Gastroesophageal sphincter (tissue), 4 donors: ENCODE results near the gene ITIH5. TPM values are rescaled to one million over a fixed set of nuclear protein-coding genes. Genes with fewer than 3 reads are reported as not detected.

Experiments
- ATAC-seq: fragments of 150-250 bp; one replicate; pipeline ENCODE4 v1.9.1; 2016; ENCODE audit warnings: mild to moderate bottlenecking, moderate library complexity
- H3K27ac ChIP-seq, 4 donors: fragments of 200-600 bp; sonication (generic) in 3 of 4; 1 replicate in 3 of 4; 2 replicates in 1 of 4; pipeline ENCODE4 v1.5.1; 2016 to 2019
- H3K27me3 ChIP-seq: fragments of 200-600 bp; sonication (generic); one replicate; pipeline ENCODE4 v1.5.1; 2019
- H3K36me3 ChIP-seq, 2 donors: fragments of 200-600 bp; sonication (generic); one replicate each; pipeline ENCODE4 v1.5.1; 2019; ENCODE audit warnings: control low read depth in 1 of 2
- H3K4me1 ChIP-seq, 3 donors: fragments of 200-600 bp; sonication (generic); 1 replicate in 2 of 3; 2 replicates in 1 of 3; pipeline ENCODE4 v1.5.1; 2016 to 2019; ENCODE audit warnings: control low read depth in 2 of 3
- H3K4me3 ChIP-seq, 2 donors: fragments of 200-600 bp; sonication (generic); one replicate each; pipeline ENCODE4 v1.5.1; 2019; ENCODE audit warnings: mild to moderate bottlenecking in 1 of 2, moderate library complexity in 1 of 2
- H3K9me3 ChIP-seq, 3 donors: fragments of 200-600 bp; sonication (generic); one replicate each; pipeline ENCODE4 v1.5.1; 2017 to 2019; ENCODE audit warnings: control low read depth in 2 of 3
- CTCF ChIP-seq, 4 experiments: fragments of 200-600 bp in 2 of 4; fragments of 450-650 bp in 2 of 4; sonication (generic) in 1 of 4; IDR thresholded peaks; one replicate each; pipeline ENCODE4 v1.5.1; 2017 to 2019; ENCODE audit warnings: antibody characterized with exemption in 4 of 4, mild to moderate bottlenecking in 2 of 4, moderate library complexity in 2 of 4
- EP300 ChIP-seq: sonication (generic); formaldehyde crosslinking; IDR thresholded peaks from one replicate; pipeline ENCODE4 v1.6.1; 2017; ENCODE audit warnings: antibody characterized with exemption, mild to moderate bottlenecking
- POLR2A ChIP-seq, 2 donors: fragments of 450-650 bp; IDR thresholded peaks; one replicate each; pipeline ENCODE4 v1.6.1; 2017; ENCODE audit warnings: antibody characterized with exemption in 2 of 2, mild to moderate bottlenecking in 2 of 2, moderate library complexity in 1 of 2
- POLR2AphosphoS5 ChIP-seq: sonication (generic); formaldehyde crosslinking; IDR thresholded peaks from one replicate; pipeline ENCODE4 v1.6.1; 2017; ENCODE audit warnings: antibody characterized with exemption
- WGBS, 2 donors: methylation state at CpG; one replicate each; pipeline ENCODE4 v1.1.5; 2018; ENCODE audit warnings: low coverage in 1 of 2; 5-methylcytosine and 5-hydroxymethylcytosine counted together
- total RNA-seq, 4 donors: library from RNA; depleted of rRNA; stranded (reverse); fragments of >200 nt; gene quantifications; one replicate each; pipeline ENCODE4 v1.1.0, GENCODE V29; 2016

ITIH5 gene
- total RNA-seq, 4 donors from 2014 or later: 36.4 to 96.0 (median 52.9) TPM

DNA sequence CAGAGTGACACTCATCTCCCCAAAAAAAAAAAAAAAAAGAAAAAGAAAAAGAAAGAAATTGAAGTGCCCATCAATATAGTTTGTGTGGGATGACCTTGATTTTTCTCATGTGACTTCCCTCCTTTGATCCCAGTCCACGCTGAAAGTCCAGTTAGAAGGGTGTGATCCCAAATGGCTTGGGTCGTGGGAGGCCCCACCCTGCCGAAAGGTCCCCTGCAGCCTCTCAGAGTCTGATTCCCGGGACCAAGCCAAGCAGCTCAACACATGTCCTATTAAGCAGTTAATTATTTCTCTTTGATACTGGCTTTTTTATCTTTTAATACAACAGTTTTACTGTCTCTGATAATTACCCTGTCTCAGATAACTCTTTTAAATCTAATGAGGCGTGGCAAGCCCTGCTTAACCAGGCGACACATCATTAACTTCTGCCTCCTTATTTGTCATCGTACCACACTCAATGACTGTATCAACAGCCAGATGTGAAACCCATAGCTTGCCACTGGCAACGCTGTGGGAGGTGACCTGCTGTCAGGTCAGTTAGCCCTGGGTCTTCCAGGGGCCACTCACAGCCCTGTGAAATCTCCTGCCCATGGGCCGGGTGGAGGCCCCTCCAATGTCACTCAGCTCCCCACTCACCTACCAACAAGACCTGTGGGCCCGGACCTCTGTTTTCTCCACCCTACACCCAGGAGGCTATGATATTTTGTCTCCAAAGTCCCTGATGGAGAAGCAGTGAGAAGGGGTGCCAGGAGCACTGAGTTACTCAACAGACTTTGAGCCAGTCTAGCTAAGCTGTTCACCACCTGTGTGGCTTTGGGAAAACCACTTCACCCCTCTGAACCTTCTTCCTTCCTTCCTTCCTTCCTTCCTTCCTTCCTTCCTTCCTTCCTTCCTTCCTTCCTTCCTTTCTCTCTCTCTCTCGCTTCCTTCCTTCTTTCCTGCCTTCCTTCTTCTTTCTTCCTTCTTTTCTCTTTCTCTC is 146.0 kb downstream of the ITIH5 start:
- WGBS, 2 donors: 69 to 79% methylated on average over 7 to 9 of the region's 11 CpGs
- H3K27ac ChIP-seq: no peak overlapping the region
- H3K27me3 ChIP-seq: peaks cover 43% of the 10 kb centered on the region
- ATAC-seq: no peak
- no peaks in the 10 kb centered on the region for H3K9me3 ChIP-seq
- TF ChIP-seq EP300 (no peak), POLR2A (IDR thresholded peaks at IDR 0.05) (no peak), CTCF (IDR thresholded peaks at IDR 0.05) (no peak), POLR2AphosphoS5 (no peak)
- no peaks in the 10 kb centered on the region for H3K4me1 ChIP-seq
- no peaks in the 10 kb centered on the region for H3K36me3 ChIP-seq
- H3K4me3 ChIP-seq: no peak overlapping the region

DNA sequence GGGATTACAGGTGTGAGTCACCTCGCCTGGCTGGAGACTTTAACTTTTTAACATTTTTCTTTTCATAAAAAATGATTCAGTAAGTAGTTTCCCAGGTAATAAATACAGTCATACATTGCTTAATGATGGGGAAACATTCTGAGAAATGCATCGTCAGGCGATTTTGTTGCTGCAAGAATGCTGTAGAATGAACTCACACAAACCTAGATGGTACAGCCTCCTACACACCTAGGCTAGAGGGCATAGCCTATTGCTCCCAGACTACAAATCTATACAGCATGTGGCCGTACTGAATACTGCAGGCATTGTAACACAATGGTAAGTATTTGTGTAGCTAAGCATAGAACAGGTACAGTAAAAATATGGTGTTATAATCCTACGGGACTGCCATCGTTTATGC is 147.4 kb downstream of the ITIH5 start:
- no peaks in the 10 kb centered on the region for H3K9me3 ChIP-seq
- no peaks in the 10 kb centered on the region for H3K4me1 ChIP-seq
- TF ChIP-seq EP300 (no peak), POLR2A (IDR thresholded peaks at IDR 0.05) (no peak), CTCF (IDR thresholded peaks at IDR 0.05) (no peak), POLR2AphosphoS5 (no peak)
- WGBS, 2 donors: 88 to 100% methylated on average over 2 to 6 of the region's 6 CpGs
- peaks cover 33% of the 10 kb centered on the region for H3K27me3 ChIP-seq
- ATAC-seq: no peak
- no peaks in the 10 kb centered on the region for H3K36me3 ChIP-seq
- no peak overlapping the region for H3K27ac ChIP-seq
- H3K4me3 ChIP-seq: no peak overlapping the region

- H3K4me3 ChIP-seq: no peak overlapping the region
- no peaks in the 10 kb centered on the region for H3K4me1 ChIP-seq
- WGBS, 2 donors: 60 to 85% methylated on average over 1 of the region's 1 CpG
- H3K27me3 ChIP-seq: peaks cover 27% of the 10 kb centered on the region
- TF ChIP-seq POLR2AphosphoS5: no peak
- TF ChIP-seq EP300: no peak
- TF ChIP-seq POLR2A (IDR thresholded peaks at IDR 0.05): no peak
- TF ChIP-seq CTCF (IDR thresholded peaks at IDR 0.05): no peak
- no peaks in the 10 kb centered on the region for H3K36me3 ChIP-seq
- no peak for ATAC-seq
- H3K27ac ChIP-seq: no peak overlapping the region
- H3K9me3 ChIP-seq: no peaks in the 10 kb centered on the region
Observed at GRCh38 chr10:7518693-7519092, 148.1 kb downstream of the ITIH5 start.

DNA sequence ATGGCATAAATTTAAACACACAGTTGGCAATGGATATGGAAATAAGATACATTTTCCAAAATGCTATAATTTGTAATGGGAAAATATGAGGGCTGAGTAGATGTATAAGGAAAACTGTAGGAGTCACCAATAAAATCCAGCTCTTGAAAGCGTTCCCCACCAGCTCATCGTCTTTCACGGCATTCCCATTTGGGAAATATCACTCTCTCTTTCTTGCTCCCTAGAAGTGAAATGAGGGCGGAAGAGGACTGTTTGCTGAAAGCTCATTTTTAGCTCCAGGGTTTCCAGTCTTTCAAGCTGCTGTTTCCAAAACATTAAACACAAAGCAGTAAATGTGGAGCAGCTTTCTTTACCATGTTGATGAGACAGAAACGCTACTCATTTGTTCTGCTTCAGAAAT is 151.3 kb downstream of the ITIH5 start:
- no peak for ATAC-seq
- 25 to 30% methylated on average over 2 to 5 of the region's 5 CpGs for WGBS, 2 donors
- H3K4me1 ChIP-seq: no peaks in the 10 kb centered on the region
- peaks cover 0 to 4% (median 0%) of the 10 kb centered on the region in 3 donors for H3K9me3 ChIP-seq
- no peaks in the 10 kb centered on the region for H3K36me3 ChIP-seq
- no peak overlapping the region for H3K4me3 ChIP-seq
- no peak overlapping the region for H3K27ac ChIP-seq
- TF ChIP-seq EP300 (no peak), POLR2AphosphoS5 (no peak), CTCF (IDR thresholded peaks at IDR 0.05) (no peak), POLR2A (IDR thresholded peaks at IDR 0.05) (no peak)
- H3K27me3 ChIP-seq: peaks cover 15% of the 10 kb centered on the region

DNA sequence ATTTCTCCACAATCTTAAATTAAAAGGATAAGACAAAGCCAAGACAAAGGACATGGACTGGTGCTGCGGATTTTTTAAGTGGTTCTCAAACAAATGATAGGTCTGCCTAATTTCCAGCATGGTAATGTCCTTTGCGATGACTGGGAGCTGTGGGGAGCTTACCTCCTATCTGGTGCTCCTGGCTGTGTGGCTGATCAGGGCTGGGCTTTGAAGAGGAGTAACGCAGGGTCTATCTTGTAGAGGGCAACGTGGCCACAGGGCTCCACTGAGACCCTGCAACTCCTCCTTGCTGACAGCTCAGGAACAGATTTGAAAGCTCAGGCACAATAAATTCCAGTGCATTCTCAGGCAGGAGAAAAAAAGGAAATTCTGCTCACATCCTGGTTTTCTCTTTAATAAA is 152.8 kb downstream of the ITIH5 start:
- Histone ChIP-seq H3K4me1 (no peaks in the 10 kb centered on the region), H3K4me3 (no peak overlapping the region), H3K27me3 (peaks cover 15% of the 10 kb centered on the region), H3K9me3 (peaks cover 0 to 12% (median 0%) of the 10 kb centered on the region in 3 donors), H3K27ac (no peak overlapping the region), H3K36me3 (no peaks in the 10 kb centered on the region)
- TF ChIP-seq CTCF (IDR thresholded peaks at IDR 0.05) (no peak), EP300 (no peak), POLR2A (IDR thresholded peaks at IDR 0.05) (no peak), POLR2AphosphoS5 (no peak)
- ATAC-seq: no peak
- WGBS, 2 donors: 52 to 57% methylated on average over 1 to 3 of the region's 4 CpGs
